ENCODE measurements around the gene FMN1. TPM values are rescaled to one million over a fixed set of nuclear protein-coding genes. Genes with fewer than 3 reads are reported as not detected.

Gene FMN1
- total RNA-seq, 1 experiment from 2014 or later = 1.2 TPM

GRCh38 chr15:32879980-32880379 is 314.5 kb downstream of the FMN1 start:
- H3K27me3 Mint-ChIP-seq (ENCODE audit: insufficient read depth, unreplicated experiment) = no peaks in the 10 kb centered on the region
- ChIA-PET POLR2A (interaction anchor here (1.0 kb wide), 1 partner anchor 29 kb away, joined by 6 read pairs; no protein-coding TSS in a partner anchor), CTCF (no interaction called here)
- H3K36me3 Mint-ChIP-seq (ENCODE audit: insufficient read depth, unreplicated experiment) = no peaks in the 10 kb centered on the region
- H3K27ac Mint-ChIP-seq (ENCODE audit: low read depth, unreplicated experiment) = no peak overlapping the region
- intact Hi-C loops (cut with micrococcal nuclease) = loop anchor here (5.0 kb wide), 1 partner anchor 38 kb away; no protein-coding TSS in a partner anchor
- TF ChIP-seq, protein P1, sequence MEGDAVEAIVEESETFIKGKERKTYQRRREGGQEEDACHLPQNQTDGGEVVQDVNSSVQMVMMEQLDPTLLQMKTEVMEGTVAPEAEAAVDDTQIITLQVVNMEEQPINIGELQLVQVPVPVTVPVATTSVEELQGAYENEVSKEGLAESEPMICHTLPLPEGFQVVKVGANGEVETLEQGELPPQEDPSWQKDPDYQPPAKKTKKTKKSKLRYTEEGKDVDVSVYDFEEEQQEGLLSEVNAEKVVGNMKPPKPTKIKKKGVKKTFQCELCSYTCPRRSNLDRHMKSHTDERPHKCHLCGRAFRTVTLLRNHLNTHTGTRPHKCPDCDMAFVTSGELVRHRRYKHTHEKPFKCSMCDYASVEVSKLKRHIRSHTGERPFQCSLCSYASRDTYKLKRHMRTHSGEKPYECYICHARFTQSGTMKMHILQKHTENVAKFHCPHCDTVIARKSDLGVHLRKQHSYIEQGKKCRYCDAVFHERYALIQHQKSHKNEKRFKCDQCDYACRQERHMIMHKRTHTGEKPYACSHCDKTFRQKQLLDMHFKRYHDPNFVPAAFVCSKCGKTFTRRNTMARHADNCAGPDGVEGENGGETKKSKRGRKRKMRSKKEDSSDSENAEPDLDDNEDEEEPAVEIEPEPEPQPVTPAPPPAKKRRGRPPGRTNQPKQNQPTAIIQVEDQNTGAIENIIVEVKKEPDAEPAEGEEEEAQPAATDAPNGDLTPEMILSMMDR (IDR thresholded peaks at IDR 0.05; ENCODE audit: unreplicated experiment) = no peak
- BruUV-seq (replicated peaks) = no TSS peak
- H3K9me3 Mint-ChIP-seq (ENCODE audit: unreplicated experiment) = no peaks in the 10 kb centered on the region
- H3K4me3 Mint-ChIP-seq (ENCODE audit: unreplicated experiment) = no peak overlapping the region
- DNase-seq (ENCODE audit: unreplicated experiment) = no peak
- H3K4me1 Mint-ChIP-seq (ENCODE audit: insufficient read depth, unreplicated experiment) = no peaks in the 10 kb centered on the region

- Mint-ChIP-seq H3K36me3 (ENCODE audit: insufficient read depth, unreplicated experiment) (no peaks in the 10 kb centered on the region), H3K9me3 (ENCODE audit: unreplicated experiment) (no peaks in the 10 kb centered on the region), H3K27ac (ENCODE audit: low read depth, unreplicated experiment) (no peak overlapping the region), H3K4me3 (ENCODE audit: unreplicated experiment) (no peak overlapping the region), H3K27me3 (ENCODE audit: insufficient read depth, unreplicated experiment) (no peaks in the 10 kb centered on the region), H3K4me1 (ENCODE audit: insufficient read depth, unreplicated experiment) (no peaks in the 10 kb centered on the region)
- no peak for DNase-seq (ENCODE audit: unreplicated experiment)
- CTCF ChIA-PET = interaction anchor here (0.6 kb wide), 1 partner anchor 63 kb away, joined by 3 read pairs; no protein-coding TSS in a partner anchor
- BruUV-seq (replicated peaks) = no TSS peak
- TF ChIP-seq, protein P1 (IDR thresholded peaks at IDR 0.05; ENCODE audit: unreplicated experiment) = no peak
- intact Hi-C loops (cut with micrococcal nuclease) = no loop called here
- POLR2A ChIA-PET = no interaction called here
Observed at GRCh38 chr15:32878869-32879805, 315.4 kb downstream of the FMN1 start.

- Mint-ChIP-seq H3K9me3 (ENCODE audit: unreplicated experiment) (no peaks in the 10 kb centered on the region), H3K4me1 (ENCODE audit: insufficient read depth, unreplicated experiment) (no peaks in the 10 kb centered on the region), H3K27me3 (ENCODE audit: insufficient read depth, unreplicated experiment) (no peaks in the 10 kb centered on the region), H3K27ac (ENCODE audit: low read depth, unreplicated experiment) (no peak overlapping the region), H3K4me3 (ENCODE audit: unreplicated experiment) (no peak overlapping the region), H3K36me3 (ENCODE audit: insufficient read depth, unreplicated experiment) (no peaks in the 10 kb centered on the region)
- CTCF ChIA-PET = interaction anchor here (0.5 kb wide), 1 partner anchor 824 kb away, joined by 3 read pairs; no protein-coding TSS in a partner anchor
- no TSS peak for BruUV-seq (replicated peaks)
- TF ChIP-seq, protein P1 (IDR thresholded peaks at IDR 0.05; ENCODE audit: unreplicated experiment) = no peak
- DNase-seq (ENCODE audit: unreplicated experiment) = no peak
- intact Hi-C loops (cut with micrococcal nuclease) = no loop called here
- POLR2A ChIA-PET = interaction anchor here (0.7 kb wide), 1 partner anchor 9 kb away, joined by 3 read pairs; no protein-coding TSS in a partner anchor
Observed at GRCh38 chr15:32878342-32878741, 316.2 kb downstream of the FMN1 start.

DNA sequence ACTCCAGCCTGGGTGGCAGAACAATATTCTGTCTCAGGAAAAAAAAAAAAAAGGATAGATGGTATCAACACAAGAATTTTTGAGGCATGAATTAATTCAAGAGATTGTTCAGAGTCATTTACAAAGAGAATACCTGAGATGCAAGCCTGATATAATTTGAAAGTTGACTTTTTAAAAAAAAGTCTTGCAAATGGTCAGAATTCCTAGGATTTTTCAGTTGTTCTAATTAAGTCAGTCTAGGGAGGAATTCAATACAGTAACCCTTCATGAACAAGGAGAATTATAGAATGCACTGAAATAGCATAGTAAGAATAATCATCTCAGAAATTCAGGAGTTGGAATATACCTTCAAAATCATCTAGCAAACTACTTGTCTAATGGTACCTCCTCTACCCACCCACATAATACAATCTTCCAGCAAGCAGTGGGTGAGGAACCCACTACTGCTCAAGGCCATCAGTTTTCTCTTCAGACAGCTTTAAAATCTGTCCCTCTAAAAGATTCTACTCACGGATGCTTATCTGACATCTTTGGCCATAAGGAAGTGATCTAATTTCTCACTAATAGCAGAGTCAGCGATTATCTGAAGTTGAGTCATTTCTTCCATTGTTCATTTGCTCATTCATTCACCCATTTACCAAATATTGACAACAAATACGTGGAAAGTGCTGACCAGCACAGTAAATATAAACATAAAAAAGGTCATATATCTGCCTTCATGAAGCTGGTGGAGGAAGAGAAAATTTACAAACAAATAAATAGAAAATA is 317.1 kb downstream of the FMN1 start:
- no TSS peak for BruUV-seq (replicated peaks)
- Mint-ChIP-seq H3K9me3 (ENCODE audit: unreplicated experiment) (no peaks in the 10 kb centered on the region), H3K36me3 (ENCODE audit: insufficient read depth, unreplicated experiment) (no peaks in the 10 kb centered on the region), H3K27me3 (ENCODE audit: insufficient read depth, unreplicated experiment) (no peaks in the 10 kb centered on the region), H3K4me3 (ENCODE audit: unreplicated experiment) (no peak overlapping the region), H3K4me1 (ENCODE audit: insufficient read depth, unreplicated experiment) (no peaks in the 10 kb centered on the region), H3K27ac (ENCODE audit: low read depth, unreplicated experiment) (no peak overlapping the region)
- CTCF ChIA-PET = interaction anchor here (0.5 to 0.8 kb wide), 2 partner anchors 33 to 188 kb away, joined by 3 read pairs; no protein-coding TSS in a partner anchor
- intact Hi-C loops (cut with micrococcal nuclease) = no loop called here
- TF ChIP-seq, protein P1 (IDR thresholded peaks at IDR 0.05; ENCODE audit: unreplicated experiment) = no peak
- POLR2A ChIA-PET = no interaction called here
- no peak for DNase-seq (ENCODE audit: unreplicated experiment)

All from MCF 10A (cell line).